Lung (tissue), 12 donors: ENCODE results near the gene CNGB1. TPM values are rescaled to one million over a fixed set of nuclear protein-coding genes. Genes with fewer than 3 reads are reported as not detected.

Experiments
- ATAC-seq: fragments of 200-7000 bp; cut with Tn5 transposase; one replicate; pipeline ENCODE4 v1.9.1; 2020; ENCODE audit warnings: moderate number of reproducible peaks; ENCODE audit not compliant: insufficient read depth, low FRiP score
- DNase-seq, 3 donors: peaks; one replicate each; pipeline ENCODE4 v3.0.0-alpha.2; 2013 to 2017
- H3K27ac ChIP-seq, 2 donors: one replicate each; pipeline ENCODE4 v1.5.1; 2013; ENCODE audit warnings: mild to moderate bottlenecking in 2 of 2, moderate library complexity in 2 of 2, control low read depth in 1 of 2, inconsistent platforms in 1 of 2, low read depth in 1 of 2, low read length in 1 of 2
- H3K27me3 ChIP-seq, 3 donors: one replicate each; pipeline ENCODE4 v1.5.1; 2013; ENCODE audit warnings: low read length in 2 of 3; ENCODE audit not compliant: control insufficient read depth in 3 of 3, insufficient read depth in 3 of 3
- H3K36me3 ChIP-seq, 4 donors: one replicate each; pipeline ENCODE4 v1.5.1; 2013; ENCODE audit warnings: low read length in 4 of 4, mild to moderate bottlenecking in 1 of 4, moderate library complexity in 1 of 4; ENCODE audit not compliant: control insufficient read depth in 4 of 4, insufficient read depth in 4 of 4
- H3K4me1 ChIP-seq, 5 donors: one replicate each; pipeline ENCODE4 v1.5.1; 2013; ENCODE audit warnings: low read length in 5 of 5, mild to moderate bottlenecking in 2 of 5, moderate library complexity in 1 of 5; ENCODE audit not compliant: control insufficient read depth in 5 of 5, insufficient read depth in 5 of 5
- H3K4me3 ChIP-seq: one replicate; pipeline ENCODE4 v1.5.1; 2013; ENCODE audit warnings: mild to moderate bottlenecking, control low read depth, moderate library complexity
- H3K9ac ChIP-seq, 2 donors: one replicate each; pipeline ENCODE4 v1.5.1; 2013; ENCODE audit warnings: low read length in 2 of 2, control low read depth in 1 of 2; ENCODE audit not compliant: insufficient read depth in 1 of 2
- H3K9me3 ChIP-seq, 4 donors: one replicate each; pipeline ENCODE4 v1.5.1; 2013; ENCODE audit warnings: low read length in 3 of 4, mild to moderate bottlenecking in 1 of 4, moderate library complexity in 1 of 4; ENCODE audit not compliant: control insufficient read depth in 4 of 4, insufficient read depth in 3 of 4
- WGBS, 2 donors: extraction: QIAGEN DNeasy Blood & Tissue Kit; methylation state at CpG; one replicate each; pipeline ENCODE4 v1.1.7; 2013; 5-methylcytosine and 5-hydroxymethylcytosine counted together
- polyA plus RNA-seq, 2 donors: library from polyadenylated mRNA; stranded (reverse); fragments of 200-250 nt; gene quantifications; one replicate each; pipeline ENCODE4 v1.2.1, GENCODE V29; 2013
- total RNA-seq, 2 donors: library from RNA; depleted of rRNA in 1 of 2; stranded (reverse); fragments of >200 nt in 1 of 2; gene quantifications; one replicate each; pipeline ENCODE4 v1.2.1, GENCODE V29; 2014 to 2021
- TF ChIP-seq, protein P1 (sequence below): IDR thresholded peaks from 2 replicates; pipeline ENCODE4 v1.5.1; 2012; ENCODE audit warnings: mild to moderate bottlenecking; ENCODE audit errors: control extremely low read depth, extremely low read depth
- donor health status: control.
- donor health status: control.
- donor health status: Bipolar disorder and iron deficiency.
- donor health status: healthy.
- donor health status: DM: yes; HTN: yes; CAD: no.

Gene CNGB1
- total and polyA plus RNA-seq, 4 donors = 0.14 to 0.43 (median 0.19) TPM

DNA sequence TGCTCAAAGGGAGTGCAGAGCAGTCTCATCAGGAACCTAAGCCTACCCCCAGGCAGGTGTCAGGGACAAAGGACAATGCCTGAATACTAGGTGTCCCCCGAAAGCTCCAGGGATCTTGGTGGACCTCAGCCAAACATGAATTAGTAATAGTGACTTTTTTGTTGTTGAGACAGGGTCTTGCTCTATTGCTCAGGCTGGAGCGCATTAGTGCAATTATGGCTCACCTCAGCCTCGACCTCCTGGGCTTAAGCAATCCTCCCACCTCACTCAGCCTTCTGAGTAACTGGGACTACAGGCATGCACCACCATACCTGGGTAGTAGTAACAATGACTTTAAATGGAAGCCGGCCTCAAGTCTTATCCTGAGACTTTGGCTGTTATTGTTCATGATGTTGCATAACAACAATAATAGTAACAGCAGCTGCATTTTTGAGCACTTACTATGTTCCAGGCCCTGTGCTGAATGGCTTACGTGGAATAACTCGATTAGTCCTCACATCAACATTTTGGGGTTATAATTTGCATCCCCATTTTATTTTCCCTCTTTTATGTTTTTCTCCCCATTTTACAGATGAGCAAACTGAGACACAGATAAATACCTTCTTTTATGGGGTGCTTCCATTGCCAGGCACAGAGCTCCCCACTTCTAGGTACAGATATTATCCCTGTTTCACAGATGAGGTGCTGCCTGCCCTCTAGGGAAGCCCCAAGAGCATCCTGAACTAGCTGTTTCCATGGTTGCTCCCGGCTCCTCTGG, 19.5 kb downstream of the CNGB1 start:
- Histone ChIP-seq H3K9me3 (no peaks in the 10 kb centered on the region), H3K36me3 (no peaks in the 10 kb centered on the region), H3K27ac (no peak overlapping the region), H3K9ac (no peak overlapping the region), H3K4me1 (no peaks in the 10 kb centered on the region), H3K27me3 (peaks cover 0 to 6% (median 0%) of the 10 kb centered on the region in 3 donors), H3K4me3 (no peak overlapping the region)
- TF ChIP-seq, protein P1, sequence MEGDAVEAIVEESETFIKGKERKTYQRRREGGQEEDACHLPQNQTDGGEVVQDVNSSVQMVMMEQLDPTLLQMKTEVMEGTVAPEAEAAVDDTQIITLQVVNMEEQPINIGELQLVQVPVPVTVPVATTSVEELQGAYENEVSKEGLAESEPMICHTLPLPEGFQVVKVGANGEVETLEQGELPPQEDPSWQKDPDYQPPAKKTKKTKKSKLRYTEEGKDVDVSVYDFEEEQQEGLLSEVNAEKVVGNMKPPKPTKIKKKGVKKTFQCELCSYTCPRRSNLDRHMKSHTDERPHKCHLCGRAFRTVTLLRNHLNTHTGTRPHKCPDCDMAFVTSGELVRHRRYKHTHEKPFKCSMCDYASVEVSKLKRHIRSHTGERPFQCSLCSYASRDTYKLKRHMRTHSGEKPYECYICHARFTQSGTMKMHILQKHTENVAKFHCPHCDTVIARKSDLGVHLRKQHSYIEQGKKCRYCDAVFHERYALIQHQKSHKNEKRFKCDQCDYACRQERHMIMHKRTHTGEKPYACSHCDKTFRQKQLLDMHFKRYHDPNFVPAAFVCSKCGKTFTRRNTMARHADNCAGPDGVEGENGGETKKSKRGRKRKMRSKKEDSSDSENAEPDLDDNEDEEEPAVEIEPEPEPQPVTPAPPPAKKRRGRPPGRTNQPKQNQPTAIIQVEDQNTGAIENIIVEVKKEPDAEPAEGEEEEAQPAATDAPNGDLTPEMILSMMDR = no peak
- ATAC-seq (no peak), DNase-seq (no peak)
- WGBS, 2 donors = 88 to 90% methylated on average over 7 of the region's 7 CpGs

DNA sequence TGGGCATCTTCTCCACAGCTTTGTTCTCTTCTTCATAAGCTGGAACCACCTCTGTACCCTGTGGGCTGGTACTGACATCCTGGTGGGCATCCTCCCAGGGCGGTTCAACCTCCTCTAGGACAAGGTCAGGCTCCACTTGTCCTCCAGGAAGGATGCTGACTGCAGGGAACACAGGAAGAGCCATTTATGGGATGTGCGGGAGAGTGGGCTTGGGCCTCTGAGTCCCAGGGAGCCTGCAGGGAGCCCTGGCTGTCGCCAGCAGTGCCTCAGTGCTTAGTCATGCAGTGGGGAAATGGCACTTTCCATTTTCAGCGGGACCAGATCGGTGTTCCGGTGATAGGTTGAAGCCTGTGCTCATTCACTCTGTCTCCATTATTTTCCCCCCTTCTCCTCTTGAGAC, 20.5 kb downstream of the CNGB1 start:
- ATAC-seq = no peak
- no peak for DNase-seq
- no peak overlapping the region for H3K9ac ChIP-seq
- WGBS, 2 donors = 47 to 65% methylated on average over 6 of the region's 6 CpGs
- H3K4me1 ChIP-seq = no peaks in the 10 kb centered on the region
- H3K27me3 ChIP-seq = peaks cover 0 to 6% (median 0%) of the 10 kb centered on the region in 3 donors
- H3K27ac ChIP-seq = no peak overlapping the region
- no peaks in the 10 kb centered on the region for H3K36me3 ChIP-seq
- no peak overlapping the region for H3K4me3 ChIP-seq
- no peaks in the 10 kb centered on the region for H3K9me3 ChIP-seq
- TF ChIP-seq, protein P1 = no peak

DNA sequence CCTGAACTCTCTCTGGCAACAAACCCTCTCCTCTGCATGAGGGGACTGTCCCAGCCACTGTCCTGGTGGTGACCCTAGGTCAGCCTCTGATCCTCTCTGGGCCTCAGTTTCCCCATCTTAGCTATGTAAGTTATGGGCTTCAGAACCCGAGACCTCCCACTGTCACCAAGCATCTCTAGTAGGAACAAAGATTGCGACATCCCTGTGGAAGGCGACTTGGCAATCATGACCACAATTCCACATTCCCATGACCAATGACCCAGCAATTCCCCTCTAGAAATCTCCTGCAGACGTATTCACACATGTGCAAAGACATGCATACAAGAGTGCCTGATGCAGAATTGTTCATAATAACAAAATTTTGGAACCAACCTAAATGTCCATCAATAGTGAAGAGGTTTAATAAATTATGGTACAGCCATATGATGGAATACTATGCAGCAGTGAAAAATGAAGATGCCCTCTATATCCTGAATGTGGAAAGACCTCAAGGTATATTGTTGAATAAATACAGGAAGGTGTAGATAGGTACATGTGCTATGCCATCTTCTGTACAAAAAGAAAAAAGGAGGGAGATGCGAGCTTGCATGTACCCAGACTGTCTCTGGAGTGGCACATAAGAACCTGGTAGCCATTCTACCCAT, 21.2 kb downstream of the CNGB1 start:
- no peak for ATAC-seq
- H3K4me3 ChIP-seq = no peak overlapping the region
- 71 to 75% methylated on average over 5 of the region's 5 CpGs for WGBS, 2 donors
- peaks cover 0 to 6% (median 2%) of the 10 kb centered on the region in 3 donors for H3K27me3 ChIP-seq
- TF ChIP-seq, protein P1 = no peak
- no peak overlapping the region for H3K27ac ChIP-seq
- no peaks in the 10 kb centered on the region for H3K36me3 ChIP-seq
- no peak for DNase-seq
- no peak overlapping the region for H3K9ac ChIP-seq
- H3K4me1 ChIP-seq = no peaks in the 10 kb centered on the region
- H3K9me3 ChIP-seq = no peaks in the 10 kb centered on the region
